Sigmoid colon (tissue), 7 donors: Measurements from ENCODE around the gene SLC28A1. TPM values are rescaled to one million over a fixed set of nuclear protein-coding genes. Genes with fewer than 3 reads are reported as not detected.
"Not testable (repeated sequence)": the region's sequence is repeated elsewhere in the genome, so short reads cannot be mapped to it uniquely, and the experiment has no call there.

ENCODE experiments used
- DNase-seq: peaks from one replicate; pipeline ENCODE4 v3.0.0-alpha.2; 2019
- H3K27ac ChIP-seq, 4 donors: fragments of 200-600 bp; sonication (generic); one replicate each; pipeline ENCODE4 v1.5.1; 2016 to 2019; ENCODE audit warnings: mild to moderate bottlenecking in 1 of 4
- H3K27me3 ChIP-seq, 3 donors: fragments of 200-600 bp; sonication (generic); one replicate each; pipeline ENCODE4 v1.5.1; 2019; ENCODE audit warnings: mild to moderate bottlenecking in 1 of 3
- H3K36me3 ChIP-seq, 4 donors: fragments of 200-600 bp; sonication (generic); one replicate each; pipeline ENCODE4 v1.5.1; 2016 to 2019
- H3K4me1 ChIP-seq, 4 donors: fragments of 200-600 bp; sonication (generic); one replicate each; pipeline ENCODE4 v1.5.1; 2017 to 2019
- H3K4me3 ChIP-seq, 4 donors: fragments of 200-600 bp; sonication (generic); one replicate each; pipeline ENCODE4 v1.5.1; 2017 to 2019; ENCODE audit warnings: mild to moderate bottlenecking in 2 of 4, moderate library complexity in 1 of 4
- H3K9me3 ChIP-seq, 4 donors: fragments of 200-600 bp in 3 of 4; sonication (generic) in 3 of 4; one replicate each; pipeline versions ENCODE4 v1.5.1 to v1.6.1; 2013 to 2019
- EP300 ChIP-seq, 4 donors: sonication (generic); formaldehyde crosslinking; IDR thresholded peaks; one replicate each; pipeline ENCODE4 v1.6.1; 2017; ENCODE audit warnings: antibody characterized with exemption in 4 of 4
- POLR2A ChIP-seq, 2 donors: fragments of 450-650 bp; IDR thresholded peaks; one replicate each; pipeline ENCODE4 v1.6.1; 2016; ENCODE audit warnings: antibody characterized with exemption in 2 of 2, mild to moderate bottlenecking in 2 of 2, moderate library complexity in 2 of 2
- POLR2AphosphoS5 ChIP-seq, 4 donors: sonication (generic); formaldehyde crosslinking; IDR thresholded peaks; one replicate each; pipeline ENCODE4 v1.6.1; 2017; ENCODE audit warnings: antibody characterized with exemption in 4 of 4
- WGBS, 2 donors: extraction: QIAGEN DNeasy Blood & Tissue Kit; methylation state at CpG; one replicate each; pipeline ENCODE4 v1.1.7; 2013; 5-methylcytosine and 5-hydroxymethylcytosine counted together
- intact Hi-C: fragments of 100-400 bp; cut with DNase I; formaldehyde crosslinking; loops from one replicate; pipeline ENCODE4 v1.15.1; 2023
- polyA plus RNA-seq, 3 donors: library from polyadenylated mRNA; stranded (reverse); fragments of 200-250 nt; gene quantifications; one replicate each; pipeline ENCODE4 v1.2.3, GENCODE V29; 2013
- total RNA-seq, 4 donors: library from RNA; depleted of rRNA; stranded (reverse); fragments of >200 nt; gene quantifications; one replicate each; pipeline ENCODE4 v1.1.0, GENCODE V29; 2016
- TF ChIP-seq, protein P1 (sequence below), 4 experiments: fragments of 450-650 bp in 3 of 4; fragments of 200-600 bp in 1 of 4; IDR thresholded peaks; one replicate each; pipeline ENCODE4 v1.5.1; 2016 to 2019; ENCODE audit warnings: antibody characterized with exemption in 4 of 4, mild to moderate bottlenecking in 3 of 4, moderate library complexity in 2 of 4
- donor health status: healthy with polysubstance abuse.
- donor health status: Bipolar disorder and iron deficiency.
- donor health status: healthy.

The SLC28A1 gene
- total and polyA plus RNA-seq, 7 donors = not detected

DNA sequence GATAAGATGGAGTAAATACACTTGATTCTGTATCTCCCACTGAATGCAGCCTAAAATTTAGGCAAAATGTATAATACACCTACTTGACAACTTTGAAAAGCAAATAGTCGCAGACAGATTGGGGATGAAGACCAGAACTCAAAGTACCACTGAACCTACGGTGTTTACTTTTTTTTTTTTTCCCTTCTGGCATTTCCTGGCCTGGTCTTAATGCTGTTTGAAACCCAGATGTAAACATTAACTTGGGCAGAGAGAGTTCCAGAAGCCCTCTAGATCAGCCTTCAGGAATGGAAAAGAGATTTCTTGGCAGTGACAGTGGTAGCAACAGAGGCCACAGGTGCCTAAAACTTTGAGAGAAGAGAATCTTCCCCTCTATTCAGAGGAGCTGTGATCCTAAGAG, 39.5 kb upstream of the SLC28A1 start:
- no peak for DNase-seq
- intact Hi-C loops = loop anchor here (2.0 to 10.0 kb wide), 3 partner anchors 84 to 130 kb away; partner anchors contain the start of genes SEC11A and ZNF592
- peaks cover 0 to under 1% (median 0%) of the 10 kb centered on the region in 4 donors for H3K36me3 ChIP-seq
- no peaks in the 10 kb centered on the region for H3K27me3 ChIP-seq
- no peak for TF ChIP-seq POLR2A (IDR thresholded peaks at IDR 0.05)
- TF ChIP-seq EP300 (IDR thresholded peaks at IDR 0.05) = peak in 1 of 4 donors; percentile 3
- no peak overlapping the region for H3K4me3 ChIP-seq
- WGBS, 2 donors = 18 to 62% methylated on average over 2 of the region's 2 CpGs
- H3K4me1 ChIP-seq = peaks cover 0 to 35% (median 25%) of the 10 kb centered on the region in 4 donors
- no peaks in the 10 kb centered on the region for H3K9me3 ChIP-seq
- H3K27ac ChIP-seq = peak overlapping the region; percentile 54 to 90 (median 67)

DNA sequence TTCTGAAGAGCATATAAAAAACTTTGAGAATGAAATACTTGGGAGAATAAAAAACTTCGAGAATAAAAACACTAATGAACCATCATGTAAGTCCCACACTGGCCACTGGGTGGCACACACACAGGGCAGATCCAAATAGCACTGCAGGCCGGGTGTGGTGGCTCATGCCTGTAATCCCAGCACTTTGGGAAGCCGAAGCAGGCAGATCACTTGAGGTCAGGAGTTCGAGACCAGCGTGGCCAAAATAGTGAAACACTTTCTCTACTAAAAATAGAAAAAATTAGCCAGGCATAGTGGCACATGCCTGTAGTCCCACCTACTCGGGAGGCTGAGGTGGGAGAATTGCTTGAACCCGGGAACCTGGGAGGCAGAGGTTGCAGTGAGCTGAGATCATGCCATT, 38.8 kb upstream of the SLC28A1 start:
- 50 to 77% methylated on average over 7 of the region's 7 CpGs for WGBS, 2 donors
- peak; percentile 83 for DNase-seq
- intact Hi-C loops = loop anchor here (2.0 to 10.0 kb wide), 2 partner anchors 83 to 131 kb away; partner anchors contain the start of gene SEC11A

DNA sequence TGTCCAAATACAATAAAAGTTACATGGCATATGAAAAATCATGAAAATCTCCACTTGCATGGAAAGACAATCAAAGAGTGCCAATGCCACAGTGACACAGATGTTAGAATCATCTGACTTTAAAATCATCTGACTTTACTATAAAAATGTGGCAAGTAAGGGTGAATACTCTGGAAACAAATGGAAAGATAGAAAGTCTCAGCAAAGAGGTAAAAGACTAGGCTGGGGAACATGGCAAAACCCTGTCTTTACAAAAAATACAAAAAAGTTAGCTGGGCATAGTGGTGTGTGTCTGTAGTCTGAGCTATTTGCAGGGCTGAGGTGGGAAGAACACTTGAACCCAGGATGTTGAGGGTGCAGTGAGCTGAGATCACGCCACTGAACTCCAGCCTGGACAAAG, 38.2 kb upstream of the SLC28A1 start:
- peaks cover 0 to 22% (median 12%) of the 10 kb centered on the region in 4 donors for H3K4me1 ChIP-seq
- no peaks in the 10 kb centered on the region for H3K9me3 ChIP-seq
- TF ChIP-seq, protein P1, sequence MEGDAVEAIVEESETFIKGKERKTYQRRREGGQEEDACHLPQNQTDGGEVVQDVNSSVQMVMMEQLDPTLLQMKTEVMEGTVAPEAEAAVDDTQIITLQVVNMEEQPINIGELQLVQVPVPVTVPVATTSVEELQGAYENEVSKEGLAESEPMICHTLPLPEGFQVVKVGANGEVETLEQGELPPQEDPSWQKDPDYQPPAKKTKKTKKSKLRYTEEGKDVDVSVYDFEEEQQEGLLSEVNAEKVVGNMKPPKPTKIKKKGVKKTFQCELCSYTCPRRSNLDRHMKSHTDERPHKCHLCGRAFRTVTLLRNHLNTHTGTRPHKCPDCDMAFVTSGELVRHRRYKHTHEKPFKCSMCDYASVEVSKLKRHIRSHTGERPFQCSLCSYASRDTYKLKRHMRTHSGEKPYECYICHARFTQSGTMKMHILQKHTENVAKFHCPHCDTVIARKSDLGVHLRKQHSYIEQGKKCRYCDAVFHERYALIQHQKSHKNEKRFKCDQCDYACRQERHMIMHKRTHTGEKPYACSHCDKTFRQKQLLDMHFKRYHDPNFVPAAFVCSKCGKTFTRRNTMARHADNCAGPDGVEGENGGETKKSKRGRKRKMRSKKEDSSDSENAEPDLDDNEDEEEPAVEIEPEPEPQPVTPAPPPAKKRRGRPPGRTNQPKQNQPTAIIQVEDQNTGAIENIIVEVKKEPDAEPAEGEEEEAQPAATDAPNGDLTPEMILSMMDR (IDR thresholded peaks at IDR 0.05) = no peak
- no peak for TF ChIP-seq POLR2AphosphoS5 (IDR thresholded peaks at IDR 0.05)
- no peak for TF ChIP-seq POLR2A (IDR thresholded peaks at IDR 0.05)
- no peak for TF ChIP-seq EP300 (IDR thresholded peaks at IDR 0.05)
- intact Hi-C loops = loop anchor here (10.0 kb wide), 1 partner anchor 131 kb away; the partner anchor contains the start of gene SEC11A
- no peak overlapping the region for H3K4me3 ChIP-seq
- 95 to 100% methylated on average over 1 of the region's 1 CpG for WGBS, 2 donors
- H3K27me3 ChIP-seq = no peaks in the 10 kb centered on the region
- H3K36me3 ChIP-seq = no peaks in the 10 kb centered on the region
- DNase-seq = no peak
- peak overlapping the region in 1 of 4 donors; percentile 90 for H3K27ac ChIP-seq

More for the DNA sequence above, 38.8 kb upstream of the SLC28A1 start:
- Histone ChIP-seq H3K27ac (peak overlapping the region; percentile 54 to 90 (median 67)), H3K4me1 (peaks cover 0 to 29% (median 18%) of the 10 kb centered on the region in 4 donors)
- H3K27me3 ChIP-seq, H3K36me3 ChIP-seq, H3K4me3 ChIP-seq, H3K9me3 ChIP-seq: not testable (repeated sequence)
- TF ChIP-seq, protein P1 (IDR thresholded peaks at IDR 0.05) = peak; percentile 20 to 73 (median 68)

DNA sequence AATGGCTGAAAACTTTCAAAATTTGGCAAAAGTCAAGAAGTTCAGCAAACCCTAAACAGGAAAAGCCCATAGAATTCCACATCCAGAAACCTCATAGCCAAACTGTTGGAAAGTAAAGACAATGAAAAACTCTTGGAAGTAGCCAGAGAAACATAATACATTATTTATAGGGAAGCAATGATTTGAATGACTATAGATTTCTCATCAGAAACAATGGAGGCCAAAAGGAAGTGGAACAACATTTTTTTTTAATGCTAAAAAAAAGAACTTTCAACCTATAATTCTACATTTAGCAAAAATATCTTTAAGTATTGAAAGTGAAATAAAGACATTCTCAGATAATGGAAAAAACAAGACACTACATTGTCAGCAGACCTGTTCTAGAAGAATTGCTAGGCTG, 37.1 kb upstream of the SLC28A1 start:
- TF ChIP-seq EP300 (IDR thresholded peaks at IDR 0.05) (no peak), POLR2AphosphoS5 (IDR thresholded peaks at IDR 0.05) (no peak), POLR2A (IDR thresholded peaks at IDR 0.05) (no peak)
- TF ChIP-seq, protein P1 (IDR thresholded peaks at IDR 0.05) = no peak
- DNase-seq = no peak
- no peaks in the 10 kb centered on the region for H3K9me3 ChIP-seq
- H3K27me3 ChIP-seq = no peaks in the 10 kb centered on the region
- intact Hi-C loops = loop anchor here (10.0 kb wide), 1 partner anchor 133 kb away; the partner anchor contains the start of gene SEC11A
- H3K4me1 ChIP-seq = peaks cover 0 to 18% (median 8%) of the 10 kb centered on the region in 4 donors
- no peaks in the 10 kb centered on the region for H3K36me3 ChIP-seq
- no peak overlapping the region for H3K27ac ChIP-seq
- H3K4me3 ChIP-seq = no peak overlapping the region

DNA sequence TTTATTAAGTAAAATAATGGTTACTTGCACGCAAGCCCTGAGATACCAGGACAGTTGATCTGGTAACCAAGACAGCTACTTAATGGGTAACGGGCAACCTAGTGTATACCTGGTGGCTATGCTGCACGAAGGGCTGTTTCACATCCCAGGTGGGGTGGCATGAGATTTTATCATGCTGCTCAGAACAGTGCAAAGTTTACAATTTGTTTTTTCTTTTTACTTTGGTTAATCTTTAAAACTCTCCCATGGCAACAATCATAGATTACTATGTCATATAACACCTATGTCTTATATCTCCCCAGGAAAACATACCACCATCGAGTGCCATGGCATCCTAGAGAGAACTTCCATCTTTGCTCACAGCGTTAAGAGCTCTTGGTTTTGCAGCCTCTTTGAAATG, 32.2 kb upstream of the SLC28A1 start:
- Histone ChIP-seq H3K4me3 (no peak overlapping the region), H3K4me1 (no peaks in the 10 kb centered on the region), H3K36me3 (peaks cover 0 to 11% (median 6%) of the 10 kb centered on the region in 4 donors), H3K9me3 (no peaks in the 10 kb centered on the region), H3K27ac (no peak overlapping the region), H3K27me3 (no peaks in the 10 kb centered on the region)
- intact Hi-C loops = no loop called here
- WGBS, 2 donors = 24 to 74% methylated on average over 5 of the region's 5 CpGs
- TF ChIP-seq POLR2A (IDR thresholded peaks at IDR 0.05) = no peak
- TF ChIP-seq, protein P1 (IDR thresholded peaks at IDR 0.05) = no peak
- no peak for TF ChIP-seq EP300 (IDR thresholded peaks at IDR 0.05)
- no peak for TF ChIP-seq POLR2AphosphoS5 (IDR thresholded peaks at IDR 0.05)
- DNase-seq = no peak
